H9 (cell line): ENCODE data around the gene MAPK8IP1. TPM values are rescaled to one million over a fixed set of nuclear protein-coding genes. Genes with fewer than 3 reads are reported as not detected.

ENCODE experiments used
- DNase-seq: peaks from one replicate; pipeline ENCODE4 v3.0.0-alpha.2; 2017
- H2AFZ ChIP-seq: one replicate; pipeline ENCODE4 v1.6.1; 2013; ENCODE audit warnings: mild to moderate bottlenecking, low read length, control low read depth, moderate library complexity
- H2AK5ac ChIP-seq: 2 replicates; pipeline ENCODE4 v1.6.1; 2013; ENCODE audit warnings: low read length, control low read depth, mixed read lengths; ENCODE audit not compliant: insufficient read length
- H2BK120ac ChIP-seq: one replicate; pipeline ENCODE4 v1.6.1; 2013; ENCODE audit warnings: low read depth, mild to moderate bottlenecking, low read length, control low read depth, inconsistent platforms; ENCODE audit not compliant: poor library complexity, severe bottlenecking
- H2BK12ac ChIP-seq: 2 replicates; pipeline ENCODE4 v1.6.1; 2013; ENCODE audit warnings: low read length, control low read depth, mixed read lengths, low read depth; ENCODE audit not compliant: insufficient read length
- H2BK15ac ChIP-seq: 2 replicates; pipeline ENCODE4 v1.6.1; 2013; ENCODE audit warnings: low read depth, low read length, control low read depth
- H2BK20ac ChIP-seq: one replicate; pipeline ENCODE4 v1.6.1; 2013; ENCODE audit warnings: low read depth, mild to moderate bottlenecking, low read length, control low read depth, inconsistent platforms; ENCODE audit not compliant: poor library complexity, severe bottlenecking
- H2BK5ac ChIP-seq: 2 replicates; pipeline ENCODE4 v1.6.1; 2013; ENCODE audit warnings: low read length, control low read depth, mixed read lengths; ENCODE audit not compliant: insufficient read length
- H3K14ac ChIP-seq: 2 replicates; pipeline ENCODE4 v1.6.1; 2013; ENCODE audit warnings: low read length, control low read depth; ENCODE audit not compliant: insufficient read depth
- H3K18ac ChIP-seq: 2 replicates; pipeline ENCODE4 v1.6.1; 2013; ENCODE audit warnings: low read depth, mild to moderate bottlenecking, mixed read lengths, low read length, control low read depth; ENCODE audit not compliant: insufficient read length
- H3K23ac ChIP-seq: 2 replicates; pipeline ENCODE4 v1.6.1; 2013; ENCODE audit warnings: low read length, control low read depth, mixed read lengths, low read depth; ENCODE audit not compliant: insufficient read length
- H3K23me2 ChIP-seq: 2 replicates; pipeline ENCODE4 v1.6.1; 2013; ENCODE audit warnings: low read depth, mild to moderate bottlenecking, mixed read lengths, low read length, control low read depth; ENCODE audit not compliant: insufficient read length, poor library complexity, severe bottlenecking
- H3K27ac ChIP-seq: 2 replicates; pipeline ENCODE4 v1.5.1; 2013; ENCODE audit warnings: low read length, control low read depth, mixed read lengths, low read depth; ENCODE audit not compliant: insufficient read length
- H3K27me3 ChIP-seq: 2 replicates; pipeline ENCODE4 v1.6.1; 2013; ENCODE audit warnings: low read length, control low read depth, inconsistent platforms; ENCODE audit not compliant: insufficient read depth
- H3K4ac ChIP-seq: 2 replicates; pipeline ENCODE4 v1.6.1; 2013; ENCODE audit warnings: low read depth, mild to moderate bottlenecking, control low read depth, inconsistent platforms, low read length, moderate library complexity
- H3K4me1 ChIP-seq: 2 replicates; pipeline ENCODE4 v1.6.1; 2013; ENCODE audit warnings: low read length, control low read depth, inconsistent platforms; ENCODE audit not compliant: insufficient read depth
- H3K4me2 ChIP-seq: 2 replicates; pipeline ENCODE4 v1.6.1; 2013; ENCODE audit warnings: low read length, control low read depth, mixed read lengths; ENCODE audit not compliant: insufficient read length, insufficient read depth
- H3K56ac ChIP-seq: 2 replicates; pipeline ENCODE4 v1.6.1; 2013; ENCODE audit warnings: low read depth, mild to moderate bottlenecking, mixed read lengths, low read length, control low read depth; ENCODE audit not compliant: insufficient read length
- H3K79me1 ChIP-seq: 2 replicates; pipeline ENCODE4 v1.6.1; 2013; ENCODE audit warnings: low read depth, mild to moderate bottlenecking, moderate library complexity, low read length, control low read depth, inconsistent platforms; ENCODE audit not compliant: insufficient read depth, poor library complexity, severe bottlenecking
- H3K79me2 ChIP-seq: 2 replicates; pipeline ENCODE4 v1.6.1; 2013; ENCODE audit warnings: low read length, control low read depth, inconsistent platforms; ENCODE audit not compliant: insufficient read depth
- H3K9ac ChIP-seq: 2 replicates; pipeline ENCODE4 v1.6.1; 2013; ENCODE audit warnings: low read length, control low read depth, mixed read lengths; ENCODE audit not compliant: insufficient read length; ENCODE audit errors: extremely low read depth
- H3K9me3 ChIP-seq: one replicate; pipeline ENCODE4 v1.6.1; 2013; ENCODE audit warnings: low read depth, low read length, inconsistent platforms; ENCODE audit not compliant: control insufficient read depth
- H3T11ph ChIP-seq: one replicate; pipeline ENCODE4 v1.6.1; 2013; ENCODE audit warnings: mild to moderate bottlenecking, low read length, control low read depth, inconsistent platforms
- H4K20me1 ChIP-seq: one replicate; pipeline ENCODE4 v1.6.1; 2013; ENCODE audit not compliant: control insufficient read depth, insufficient read length, insufficient read depth
- H4K5ac ChIP-seq: 2 replicates; pipeline ENCODE4 v1.6.1; 2013; ENCODE audit warnings: low read depth, mild to moderate bottlenecking, mixed read lengths, low read length, control low read depth; ENCODE audit not compliant: insufficient read length
- H4K8ac ChIP-seq: replicated peaks from 2 replicates; pipeline ENCODE4 v1.6.1; 2013; ENCODE audit warnings: low read length, control low read depth, mixed read lengths, low read depth; ENCODE audit not compliant: insufficient read length
- H4K91ac ChIP-seq: 2 replicates; pipeline ENCODE4 v1.6.1; 2013; ENCODE audit warnings: low read depth, mild to moderate bottlenecking, moderate library complexity, mixed read lengths, low read length, control low read depth; ENCODE audit not compliant: insufficient read length
- H3K27ac Mint-ChIP-seq, 3 experiments: 2 replicates in 2 of 3; 3 replicates in 1 of 3; pipeline ENCODE4 v1.8.0; 2020 to 2021; ENCODE audit warnings: mixed read lengths in 3 of 3, mild to moderate bottlenecking in 1 of 3, moderate library complexity in 1 of 3
- H3K27me3 Mint-ChIP-seq: 2 replicates; pipeline ENCODE4 v1.8.0; 2021; ENCODE audit warnings: low read depth, mild to moderate bottlenecking, moderate library complexity, mixed read lengths
- H3K36me3 Mint-ChIP-seq, 3 experiments: 2 replicates in 2 of 3; 3 replicates in 1 of 3; pipeline ENCODE4 v1.8.0; 2020 to 2021; ENCODE audit warnings: low read depth in 3 of 3, mixed read lengths in 3 of 3; ENCODE audit not compliant: insufficient read depth in 1 of 3
- H3K4me1 Mint-ChIP-seq, 2 experiments: 2 replicates each; pipeline ENCODE4 v1.8.0; 2020; ENCODE audit warnings: mixed read lengths in 2 of 2
- H3K4me3 Mint-ChIP-seq, 2 experiments: 2 replicates in 1 of 2; 3 replicates in 1 of 2; pipeline ENCODE4 v1.8.0; 2020 to 2021; ENCODE audit warnings: mild to moderate bottlenecking in 2 of 2, mixed read lengths in 2 of 2, moderate library complexity in 1 of 2
- H3K9me3 Mint-ChIP-seq, 2 experiments: 2 replicates in 1 of 2; 3 replicates in 1 of 2; pipeline ENCODE4 v1.8.0; 2020; ENCODE audit warnings: mild to moderate bottlenecking in 2 of 2, mixed read lengths in 2 of 2, moderate library complexity in 1 of 2
- WGBS: extraction: QIAGEN DNeasy Blood & Tissue Kit; methylation state at CpG from one replicate; pipeline ENCODE4 v1.1.7; 2013; ENCODE audit warnings: missing lambda C conversion rate, low lambda C conversion rate, mixed read lengths; ENCODE audit not compliant: insufficient read length; ENCODE audit errors: extremely low coverage; 5-methylcytosine and 5-hydroxymethylcytosine counted together
- total RNA-seq: library from RNA; stranded (reverse); gene quantifications from 2 replicates; pipeline ENCODE4 v1.2.1, GENCODE V29; 2021
- TF ChIP-seq, protein P1 (sequence below): fragments of 200-600 bp; sonication (generic); conservative IDR thresholded peaks from 3 replicates; pipeline ENCODE4 v1.8.0; 2021; ENCODE audit warnings: antibody characterized with exemption, mild to moderate bottlenecking

Gene MAPK8IP1
- total RNA-seq, 1 experiment from 2014 or later: 30.2 TPM

DNA sequence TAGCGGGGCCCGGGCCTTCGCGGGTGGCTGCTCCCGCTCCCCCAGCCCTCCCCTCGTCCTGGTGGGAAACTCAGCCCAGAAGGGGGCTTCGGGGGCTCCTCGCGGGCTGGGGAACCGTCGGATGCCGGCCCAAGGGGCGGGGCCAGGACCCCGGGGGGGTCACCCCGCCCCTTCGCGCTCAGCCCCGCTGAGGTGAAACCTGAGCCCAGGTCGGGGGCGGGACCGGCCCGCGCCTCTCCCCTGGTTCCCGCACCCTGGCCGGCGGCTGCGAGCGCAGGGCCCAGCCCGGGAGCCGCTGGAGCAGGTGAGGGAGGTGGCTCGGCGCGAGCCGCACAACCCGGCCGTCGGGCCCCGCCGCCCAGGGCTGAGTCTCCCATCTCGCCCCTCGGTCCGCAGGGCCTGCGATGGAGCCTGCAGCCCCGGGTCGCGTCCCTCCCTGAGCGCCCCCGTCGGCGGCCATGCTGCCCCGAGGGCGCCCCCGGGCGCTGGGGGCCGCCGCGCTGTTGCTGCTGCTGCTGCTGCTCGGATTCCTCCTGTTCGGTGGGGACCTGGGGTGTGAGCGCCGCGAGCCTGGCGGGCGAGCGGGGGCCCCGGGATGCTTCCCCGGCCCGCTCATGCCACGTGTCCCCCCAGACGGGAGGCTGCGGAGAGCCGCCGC, 37.1 kb downstream of the MAPK8IP1 start, which contains the start of gene LARGE2:
Gene LARGE2, plus strand, starts transcription at position 232 of the 658 bp plus-strand sequence. Its CDS starts 227 bp downstream, at position 459.
- no peak within 1 kb of the TSS for H3K27ac ChIP-seq
- no peak within 1 kb of the TSS for H2AK5ac ChIP-seq
- H3K23me2 ChIP-seq: peaks cover 5% of the 10 kb centered on the region
- H3K14ac ChIP-seq: peak within 1 kb of the TSS; percentile 81
- H2BK12ac ChIP-seq: no peak within 1 kb of the TSS
- H3K18ac ChIP-seq: peak within 1 kb of the TSS; percentile 69
- H3K56ac ChIP-seq: no peak within 1 kb of the TSS
- no peak within 1 kb of the TSS for H3K4ac ChIP-seq
- Mint-ChIP-seq H3K27ac (peak within 1 kb of the TSS; percentile 90 to 98 (median 95)), H3K27me3 (peaks cover 2% of the 10 kb centered on the region; the same call in 1 of the 2 replicates), H3K36me3 (peaks cover 21 to 34% (median 32%) of the 10 kb centered on the region in 3 experiments), H3K4me1 (peaks cover 32 to 44% of the 10 kb centered on the region in 2 experiments), H3K9me3 (no peaks in the 10 kb centered on the region; a peak in 1 of 5 replicates), H3K4me3 (peak within 1 kb of the TSS; percentile 88 to 96)
- no peak within 1 kb of the TSS for H4K8ac ChIP-seq
- H2AFZ ChIP-seq: no peak within 1 kb of the TSS
- WGBS: no CpG with 5 or more reads among the region's 73 CpGs
- no peak within 1 kb of the TSS for H4K91ac ChIP-seq
- peak within 1 kb of the TSS; percentile 91 for H3K4me2 ChIP-seq
- no peak within 1 kb of the TSS for H2BK5ac ChIP-seq
- H2BK120ac ChIP-seq: no peak within 1 kb of the TSS
- DNase-seq: no peak
- H3K4me1 ChIP-seq: no peaks in the 10 kb centered on the region
- no peaks in the 10 kb centered on the region for H4K20me1 ChIP-seq
- TF ChIP-seq, protein P1, sequence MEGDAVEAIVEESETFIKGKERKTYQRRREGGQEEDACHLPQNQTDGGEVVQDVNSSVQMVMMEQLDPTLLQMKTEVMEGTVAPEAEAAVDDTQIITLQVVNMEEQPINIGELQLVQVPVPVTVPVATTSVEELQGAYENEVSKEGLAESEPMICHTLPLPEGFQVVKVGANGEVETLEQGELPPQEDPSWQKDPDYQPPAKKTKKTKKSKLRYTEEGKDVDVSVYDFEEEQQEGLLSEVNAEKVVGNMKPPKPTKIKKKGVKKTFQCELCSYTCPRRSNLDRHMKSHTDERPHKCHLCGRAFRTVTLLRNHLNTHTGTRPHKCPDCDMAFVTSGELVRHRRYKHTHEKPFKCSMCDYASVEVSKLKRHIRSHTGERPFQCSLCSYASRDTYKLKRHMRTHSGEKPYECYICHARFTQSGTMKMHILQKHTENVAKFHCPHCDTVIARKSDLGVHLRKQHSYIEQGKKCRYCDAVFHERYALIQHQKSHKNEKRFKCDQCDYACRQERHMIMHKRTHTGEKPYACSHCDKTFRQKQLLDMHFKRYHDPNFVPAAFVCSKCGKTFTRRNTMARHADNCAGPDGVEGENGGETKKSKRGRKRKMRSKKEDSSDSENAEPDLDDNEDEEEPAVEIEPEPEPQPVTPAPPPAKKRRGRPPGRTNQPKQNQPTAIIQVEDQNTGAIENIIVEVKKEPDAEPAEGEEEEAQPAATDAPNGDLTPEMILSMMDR: no peak
- no peak within 1 kb of the TSS for H3T11ph ChIP-seq
- H2BK20ac ChIP-seq: no peak within 1 kb of the TSS
- no peak within 1 kb of the TSS for H4K5ac ChIP-seq
- no peaks in the 10 kb centered on the region; the same call in 1 of the 2 replicates for H3K79me2 ChIP-seq
- no peaks in the 10 kb centered on the region; the same call in 1 of the 2 replicates for H3K27me3 ChIP-seq
- H3K9me3 ChIP-seq: no peaks in the 10 kb centered on the region
- H3K9ac ChIP-seq: peak within 1 kb of the TSS; percentile 36
- H2BK15ac ChIP-seq: no peak within 1 kb of the TSS
- H3K23ac ChIP-seq: no peak within 1 kb of the TSS
- no peaks in the 10 kb centered on the region for H3K79me1 ChIP-seq
